HL-60 (cell line): ENCODE results near the gene AQP1.

Source experiments
- CTCF ChIP-seq: IDR thresholded peaks from one replicate; pipeline ENCODE4 v1.5.1; 2011; ENCODE audit warnings: low read length, control low read depth, inconsistent platforms; ENCODE audit not compliant: insufficient read depth
- GABPA ChIP-seq: IDR thresholded peaks from 2 replicates; pipeline ENCODE4 v1.6.1; 2012; ENCODE audit warnings: low read depth
- TF ChIP-seq, protein P1 (sequence below): IDR thresholded peaks from 2 replicates; pipeline ENCODE4 v1.6.1; 2012; ENCODE audit warnings: low read depth; ENCODE audit not compliant: insufficient replicate concordance

GRCh38 chr7:30971840-30972563 is 60.3 kb downstream of the AQP1 start:
- TF ChIP-seq, protein P1, sequence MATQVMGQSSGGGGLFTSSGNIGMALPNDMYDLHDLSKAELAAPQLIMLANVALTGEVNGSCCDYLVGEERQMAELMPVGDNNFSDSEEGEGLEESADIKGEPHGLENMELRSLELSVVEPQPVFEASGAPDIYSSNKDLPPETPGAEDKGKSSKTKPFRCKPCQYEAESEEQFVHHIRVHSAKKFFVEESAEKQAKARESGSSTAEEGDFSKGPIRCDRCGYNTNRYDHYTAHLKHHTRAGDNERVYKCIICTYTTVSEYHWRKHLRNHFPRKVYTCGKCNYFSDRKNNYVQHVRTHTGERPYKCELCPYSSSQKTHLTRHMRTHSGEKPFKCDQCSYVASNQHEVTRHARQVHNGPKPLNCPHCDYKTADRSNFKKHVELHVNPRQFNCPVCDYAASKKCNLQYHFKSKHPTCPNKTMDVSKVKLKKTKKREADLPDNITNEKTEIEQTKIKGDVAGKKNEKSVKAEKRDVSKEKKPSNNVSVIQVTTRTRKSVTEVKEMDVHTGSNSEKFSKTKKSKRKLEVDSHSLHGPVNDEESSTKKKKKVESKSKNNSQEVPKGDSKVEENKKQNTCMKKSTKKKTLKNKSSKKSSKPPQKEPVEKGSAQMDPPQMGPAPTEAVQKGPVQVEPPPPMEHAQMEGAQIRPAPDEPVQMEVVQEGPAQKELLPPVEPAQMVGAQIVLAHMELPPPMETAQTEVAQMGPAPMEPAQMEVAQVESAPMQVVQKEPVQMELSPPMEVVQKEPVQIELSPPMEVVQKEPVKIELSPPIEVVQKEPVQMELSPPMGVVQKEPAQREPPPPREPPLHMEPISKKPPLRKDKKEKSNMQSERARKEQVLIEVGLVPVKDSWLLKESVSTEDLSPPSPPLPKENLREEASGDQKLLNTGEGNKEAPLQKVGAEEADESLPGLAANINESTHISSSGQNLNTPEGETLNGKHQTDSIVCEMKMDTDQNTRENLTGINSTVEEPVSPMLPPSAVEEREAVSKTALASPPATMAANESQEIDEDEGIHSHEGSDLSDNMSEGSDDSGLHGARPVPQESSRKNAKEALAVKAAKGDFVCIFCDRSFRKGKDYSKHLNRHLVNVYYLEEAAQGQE = no peak
- TF ChIP-seq CTCF = no peak
- TF ChIP-seq GABPA = no peak
